H1 (cell line): ENCODE data around the gene SPATA31D4. TPM values are rescaled to one million over a fixed set of nuclear protein-coding genes. Genes with fewer than 3 reads are reported as not detected.

Source experiments
- CTCF ChIA-PET: fragments of 300-600 bp; sonication (Branson Sonifier 250); formaldehyde crosslinking; loops from one replicate; lab custom pipeline; 2021; ENCODE audit not compliant: partially characterized antibody; lab: Charles Lee
- POLR2A ChIA-PET: fragments of 300-600 bp; sonication (Branson Sonifier 250); formaldehyde crosslinking; loops from one replicate; lab custom pipeline; 2021; ENCODE audit warnings: inconsistent platforms; ENCODE audit not compliant: partially characterized antibody; lab: Charles Lee
- DNase-seq, 2 experiments: peaks; one replicate each; pipeline versions ENCODE4 v3.0.0 to v3.0.0-alpha.2; 2010 to 2022; ENCODE audit warnings: low spot score in 2 of 2, low read depth in 1 of 2, mixed read lengths in 1 of 2
- FAIRE-seq: peaks from 2 replicates; lab custom pipeline; 2011; peaks lifted over from hg19 to GRCh38; lab: Jason Lieb, UNC
- H2AFZ ChIP-seq: 2 replicates; pipeline ENCODE4 v1.8.1; 2012; ENCODE audit warnings: low read length, inconsistent platforms
- H2AK5ac ChIP-seq: 2 replicates; pipeline ENCODE4 v1.6.1; 2013; ENCODE audit warnings: low read depth, low read length
- H2BK120ac ChIP-seq: replicated peaks from 2 replicates; pipeline ENCODE3; 2013; ENCODE audit warnings: low read depth, low read length, inconsistent platforms
- H2BK12ac ChIP-seq: 2 replicates; pipeline ENCODE4 v1.6.1; 2013; ENCODE audit warnings: low read depth, low read length
- H2BK15ac ChIP-seq: 2 replicates; pipeline ENCODE4 v1.6.1; 2013; ENCODE audit warnings: low read length
- H2BK20ac ChIP-seq: 2 replicates; pipeline ENCODE4 v1.6.1; 2013; ENCODE audit warnings: low read length
- H2BK5ac ChIP-seq: 2 replicates; pipeline ENCODE4 v1.6.1; 2013; ENCODE audit warnings: low read depth, low read length
- H3K14ac ChIP-seq: 2 replicates; pipeline ENCODE4 v1.6.1; 2013; ENCODE audit warnings: inconsistent platforms; ENCODE audit not compliant: insufficient read length
- H3K18ac ChIP-seq: 2 replicates; pipeline ENCODE4 v1.6.1; 2013; ENCODE audit warnings: low read length; ENCODE audit errors: extremely low read depth
- H3K23ac ChIP-seq: 2 replicates; pipeline ENCODE4 v1.6.1; 2013; ENCODE audit warnings: inconsistent platforms; ENCODE audit not compliant: insufficient read length
- H3K23me2 ChIP-seq: 2 replicates; pipeline ENCODE4 v1.6.1; 2013; ENCODE audit warnings: low read depth, low read length
- H3K27ac ChIP-seq: 2 replicates; pipeline ENCODE4 v1.6.1; 2011; ENCODE audit warnings: low read depth, low read length, inconsistent platforms
- H3K27me3 ChIP-seq, 4 experiments: replicated peaks in 1 of 4; 1 replicate in 1 of 4; 2 replicates in 3 of 4; pipeline versions ENCODE4 v1.6.1 to v1.8.1; 2011 to 2013; ENCODE audit warnings: low read length in 3 of 4, mild to moderate bottlenecking in 3 of 4, inconsistent platforms in 2 of 4, mixed read lengths in 2 of 4, moderate library complexity in 1 of 4; ENCODE audit not compliant: control insufficient read depth in 3 of 4, insufficient read depth in 3 of 4; ENCODE audit errors: extremely low read depth in 1 of 4
- H3K36me3 ChIP-seq, 4 experiments: 2 replicates each; pipeline versions ENCODE4 v1.6.1 to v1.8.1; 2011 to 2013; ENCODE audit warnings: mild to moderate bottlenecking in 4 of 4, low read length in 3 of 4, moderate library complexity in 2 of 4, control low read depth in 1 of 4, inconsistent platforms in 1 of 4; ENCODE audit not compliant: insufficient read depth in 4 of 4, control insufficient read depth in 2 of 4
- H3K4ac ChIP-seq: replicated peaks from 2 replicates; pipeline ENCODE3; 2013; ENCODE audit warnings: low read length, low read depth, mixed read lengths, inconsistent platforms; ENCODE audit not compliant: insufficient read length
- H3K4me1 ChIP-seq, 4 experiments: replicated peaks in 1 of 4; 1 replicate in 1 of 4; 2 replicates in 3 of 4; pipeline versions ENCODE4 v1.6.1 to v1.8.1; 2011 to 2013; ENCODE audit warnings: low read length in 3 of 4, inconsistent platforms in 2 of 4, mixed read lengths in 1 of 4; ENCODE audit not compliant: insufficient read depth in 4 of 4, control insufficient read depth in 3 of 4
- H3K4me2 ChIP-seq, 2 experiments: 2 replicates each; pipeline versions ENCODE4 v1.6.1 to v1.8.1; 2011 to 2013; ENCODE audit warnings: low read depth in 2 of 2, low read length in 2 of 2, control low read depth in 1 of 2, inconsistent platforms in 1 of 2, mild to moderate bottlenecking in 1 of 2; ENCODE audit not compliant: insufficient read depth in 1 of 2
- H3K4me3 ChIP-seq, 4 experiments: fragments of 200-600, 300-600 bp in 1 of 4; sonication (generic), shearing (Covaris generic), sonication (Bioruptor Twin) in 1 of 4; 2 replicates each; pipeline versions ENCODE4 v1.5.1 to v1.8.1; 2011 to 2016; ENCODE audit warnings: low read length in 4 of 4, low read depth in 3 of 4, control low read depth in 2 of 4, inconsistent platforms in 2 of 4, mild to moderate bottlenecking in 2 of 4, mixed read lengths in 1 of 4, moderate library complexity in 1 of 4; ENCODE audit not compliant: insufficient read depth in 2 of 4; ENCODE audit errors: extremely low read depth in 1 of 4
- H3K56ac ChIP-seq: replicated peaks from 2 replicates; pipeline ENCODE3; 2013; ENCODE audit warnings: low read depth, mild to moderate bottlenecking, mixed read lengths, low read length, inconsistent platforms; ENCODE audit not compliant: insufficient read length
- H3K79me1 ChIP-seq: 2 replicates; pipeline ENCODE4 v1.6.1; 2013; ENCODE audit warnings: low read depth, low read length, control low read depth
- H3K79me2 ChIP-seq, 2 experiments: 2 replicates each; pipeline versions ENCODE4 v1.6.1 to v1.8.1; 2012 to 2013; ENCODE audit warnings: low read length in 2 of 2, mild to moderate bottlenecking in 2 of 2, inconsistent platforms in 1 of 2; ENCODE audit not compliant: insufficient read depth in 2 of 2, control insufficient read depth in 1 of 2
- H3K9ac ChIP-seq, 4 experiments: replicated peaks in 1 of 4; 1 replicate in 1 of 4; 2 replicates in 3 of 4; pipeline versions ENCODE4 v1.6.1 to v1.8.1; 2011 to 2013; ENCODE audit warnings: low read depth in 3 of 4, low read length in 3 of 4, control low read depth in 2 of 4, mild to moderate bottlenecking in 2 of 4, moderate library complexity in 2 of 4, inconsistent platforms in 1 of 4; ENCODE audit errors: extremely low read depth in 1 of 4
- H3K9me3 ChIP-seq, 2 experiments: 2 replicates each; pipeline versions ENCODE4 v1.6.1 to v1.8.1; 2012 to 2013; ENCODE audit warnings: mild to moderate bottlenecking in 2 of 2, moderate library complexity in 2 of 2, control low read depth in 1 of 2, inconsistent platforms in 1 of 2, low read depth in 1 of 2, low read length in 1 of 2, mixed read lengths in 1 of 2; ENCODE audit not compliant: insufficient read depth in 2 of 2
- H4K20me1 ChIP-seq, 2 experiments: replicated peaks in 1 of 2; 2 replicates each; pipeline versions ENCODE3 to v1.8.1; 2011 to 2013; ENCODE audit warnings: inconsistent platforms in 2 of 2, low read length in 2 of 2, mild to moderate bottlenecking in 1 of 2; ENCODE audit not compliant: insufficient read depth in 2 of 2, control insufficient read depth in 1 of 2
- H4K5ac ChIP-seq: 2 replicates; pipeline ENCODE4 v1.6.1; 2013; ENCODE audit warnings: low read length, low read depth, mixed read lengths, inconsistent platforms; ENCODE audit not compliant: insufficient read length
- H4K8ac ChIP-seq: 2 replicates; pipeline ENCODE4 v1.8.0; 2013; ENCODE audit warnings: mild to moderate bottlenecking, moderate library complexity, low read length, inconsistent platforms; ENCODE audit not compliant: insufficient read depth; ENCODE audit errors: extremely low read depth
- H4K91ac ChIP-seq: replicated peaks from 2 replicates; pipeline ENCODE3; 2013; ENCODE audit warnings: low read length, mixed read lengths, inconsistent platforms; ENCODE audit not compliant: insufficient read length
- CBX8 ChIP-seq: fragments of 300-800, 300-1000 bp; sonication (generic); IDR thresholded peaks from 2 replicates; pipeline ENCODE4 v1.7.1; 2016; ENCODE audit warnings: low read depth, low read length, borderline replicate concordance
- CHD2 ChIP-seq: IDR thresholded peaks from 2 replicates; pipeline ENCODE4 v1.6.1; 2012; ENCODE audit warnings: low read length, improper control_type of control experiment
- CREB1 ChIP-seq: IDR thresholded peaks from 2 replicates; pipeline ENCODE4 v1.6.1; 2012; ENCODE audit warnings: inconsistent platforms
- FOSL1 ChIP-seq: IDR thresholded peaks from 2 replicates; pipeline ENCODE4 v1.6.1; 2011; ENCODE audit warnings: mild to moderate bottlenecking, low read depth, low read length, moderate library complexity; ENCODE audit not compliant: insufficient read depth
- JUN ChIP-seq: IDR thresholded peaks from 2 replicates; pipeline ENCODE4 v1.6.1; 2011; ENCODE audit warnings: low read depth, mild to moderate bottlenecking, improper control_type of control experiment, low read length
- KDM4A ChIP-seq: IDR thresholded peaks from one replicate; pipeline ENCODE4 v1.7.1; 2012; ENCODE audit warnings: low read depth, mild to moderate bottlenecking, moderate library complexity, low read length, inconsistent platforms; ENCODE audit not compliant: severe bottlenecking
- KDM5A ChIP-seq: fragments of 200-600 bp; IDR thresholded peaks from 2 replicates; pipeline ENCODE4 v1.7.1; 2012; ENCODE audit warnings: mild to moderate bottlenecking, low read length, inconsistent platforms, mixed read lengths
- RFX5 ChIP-seq: IDR thresholded peaks from 2 replicates; pipeline ENCODE4 v1.6.1; 2011; ENCODE audit warnings: low read depth, low read length, improper control_type of control experiment, borderline replicate concordance
- SP1 ChIP-seq: IDR thresholded peaks from 2 replicates; pipeline ENCODE4 v1.6.1; 2011; ENCODE audit warnings: low read depth, low read length
- SUZ12 ChIP-seq: fragments of 200-600 bp; sonication (generic); IDR thresholded peaks from 2 replicates; pipeline ENCODE4 v1.6.1; 2012; ENCODE audit warnings: mild to moderate bottlenecking, inconsistent platforms, low read length, moderate library complexity, mixed read lengths
- ZNF274 ChIP-seq: IDR thresholded peaks from 2 replicates; pipeline ENCODE4 v1.7.0; 2012; ENCODE audit warnings: low read length, borderline replicate concordance; ENCODE audit errors: extremely low read depth
- WGBS, 2 experiments: shearing (Covaris generic) in 1 of 2; methylation state at CpG; one replicate each; pipeline versions ENCODE4 v1.1.6 to v1.1.7; 2013 to 2015; ENCODE audit warnings: low lambda C conversion rate in 2 of 2, mixed read lengths in 2 of 2, inconsistent platforms in 1 of 2, low coverage in 1 of 2, missing lambda C conversion rate in 1 of 2; ENCODE audit not compliant: insufficient replicate concordance in 2 of 2, insufficient coverage in 1 of 2, insufficient read length in 1 of 2; ENCODE audit errors: extremely low coverage in 1 of 2, missing lambda C conversion rate in 1 of 2; 5-methylcytosine and 5-hydroxymethylcytosine counted together
- polyA plus RNA-seq, 7 experiments: library from polyadenylated mRNA; depleted of rRNA in 3 of 7; stranded (reverse) in 5 of 7; unstranded in 2 of 7; fragments of >200 nt in 5 of 7; fragments of 200-250 nt in 2 of 7; gene quantifications; 1 replicate in 5 of 7; 2 replicates in 1 of 7; 4 replicates in 1 of 7; pipeline versions ENCODE4 v1.2.1 to v1.2.3, GENCODE V29; 2011 to 2013; ENCODE audit warnings: missing spikeins in 2 of 7, mixed read lengths in 2 of 7
- total RNA-seq: library from RNA; stranded (reverse); fragmentation: NEBNext Ultra II Directional; extraction: Animal tissue kit (Norgen Biotek cat#: 25700); gene quantifications from 2 replicates; pipeline ENCODE4 v1.2.1, GENCODE V29; 2021

Gene SPATA31D4
- total and polyA plus RNA-seq, 2 of the 8 experiments (the other 6 are each of a cell fraction or from before 2014, with no cell fraction given) = not detected

DNA sequence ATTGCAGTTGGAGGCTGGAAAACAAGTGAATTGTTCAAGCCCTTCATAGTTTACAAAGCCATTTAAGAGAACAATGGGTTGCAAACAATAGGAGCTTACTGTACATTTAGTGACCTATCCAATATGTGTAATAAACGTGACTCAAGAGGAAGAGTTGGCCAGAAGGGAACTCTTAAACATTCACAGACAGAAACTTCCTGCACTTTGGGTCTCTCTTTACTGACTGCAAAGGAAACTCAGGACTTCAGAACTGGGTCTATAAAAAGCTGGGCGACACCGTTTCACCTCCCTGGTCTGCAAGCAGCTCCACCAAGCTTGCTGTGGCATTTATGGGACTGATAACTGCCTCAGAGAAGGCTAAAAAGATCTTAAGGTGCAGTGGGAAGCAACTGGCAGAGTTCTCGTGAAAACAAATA is 48.7 kb upstream of the SPATA31D4 start:
- ChIA-PET CTCF (no interaction called here), POLR2A (no interaction called here)
- FAIRE-seq = no peak
- WGBS, 2 experiments = 83% methylated on average over 4 of the region's 4 CpGs; no CpG with 5 or more reads in 1 of the 2 experiments
- Histone ChIP-seq H4K91ac (no peak overlapping the region), H2AK5ac (no peak overlapping the region), H3K27me3 (no peaks in the 10 kb centered on the region), H2AFZ (peak overlapping the region; percentile 64), H2BK120ac (no peak overlapping the region), H3K4ac (no peak overlapping the region), H2BK20ac (no peak overlapping the region), H3K9me3 (no peaks in the 10 kb centered on the region), H2BK5ac (no peak overlapping the region), H3K23me2 (no peaks in the 10 kb centered on the region; the same call in 1 of the 2 replicates), H4K5ac (no peak overlapping the region), H3K79me2 (no peaks in the 10 kb centered on the region), H4K8ac (no peak overlapping the region), H3K14ac (no peak overlapping the region), H3K79me1 (no peaks in the 10 kb centered on the region), H4K20me1 (peaks cover 0 to 2% of the 10 kb centered on the region in 2 experiments), H3K56ac (no peak overlapping the region), H3K4me2 (no peak overlapping the region), H3K36me3 (no peaks in the 10 kb centered on the region), H3K9ac (no peak overlapping the region), H2BK15ac (no peak overlapping the region), H3K27ac (no peak overlapping the region), H3K23ac (no peak overlapping the region), H3K4me3 (no peak overlapping the region), H2BK12ac (no peak overlapping the region), H3K4me1 (no peaks in the 10 kb centered on the region), H3K18ac (no peak overlapping the region)
- no peak for DNase-seq
- no peak for TF ChIP-seq SP1
- TF ChIP-seq JUN = no peak
- no peak for TF ChIP-seq KDM5A
- no peak for TF ChIP-seq CHD2
- no peak for TF ChIP-seq KDM4A
- TF ChIP-seq SUZ12 = no peak
- TF ChIP-seq CBX8 = no peak
- no peak for TF ChIP-seq ZNF274
- TF ChIP-seq CREB1 = no peak
- TF ChIP-seq RFX5 = no peak
- TF ChIP-seq FOSL1 = no peak
